HTERT RPE-1 (cell line): ENCODE measurements around the gene LDLRAD4.
"Not testable (repeated sequence)": the region's sequence is repeated elsewhere in the genome, so short reads cannot be mapped to it uniquely, and the experiment has no call there.

ENCODE experiments used
- in situ Hi-C: fragments of 300-500 bp; cut with MboI; formaldehyde crosslinking; loops from 4 replicates; pipeline ENCODE4 v1.14.3; 2020; ENCODE audit warnings: low sequenced_read_pairs

Gene LDLRAD4

DNA sequence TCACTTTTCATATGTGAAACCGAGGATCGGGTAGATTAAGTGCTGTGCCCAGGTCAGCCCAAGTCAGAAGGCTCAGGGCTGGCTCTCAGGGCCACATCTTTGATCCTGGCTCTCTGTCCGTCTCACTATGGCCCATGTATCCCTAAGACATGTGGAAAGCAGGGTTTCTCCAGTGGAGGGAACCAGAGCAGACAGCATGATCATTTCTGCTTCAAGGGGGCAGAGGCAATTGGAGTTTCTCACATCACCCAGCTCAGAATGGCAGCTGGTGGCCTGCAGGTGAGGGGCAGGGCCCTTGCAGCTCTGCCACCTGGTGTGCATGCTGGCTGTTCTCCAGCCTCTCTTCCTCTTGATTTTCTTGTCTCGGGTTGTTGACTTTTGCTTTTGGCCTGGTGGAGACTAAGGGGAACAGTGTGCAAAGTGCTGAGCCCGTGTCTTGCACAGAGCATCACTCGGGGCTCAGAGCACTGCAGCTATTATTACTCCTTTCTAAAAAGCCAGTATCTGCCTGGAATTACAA lies 27.0 kb downstream of the LDLRAD4 start:
- in situ Hi-C loops, result no loop called here

DNA sequence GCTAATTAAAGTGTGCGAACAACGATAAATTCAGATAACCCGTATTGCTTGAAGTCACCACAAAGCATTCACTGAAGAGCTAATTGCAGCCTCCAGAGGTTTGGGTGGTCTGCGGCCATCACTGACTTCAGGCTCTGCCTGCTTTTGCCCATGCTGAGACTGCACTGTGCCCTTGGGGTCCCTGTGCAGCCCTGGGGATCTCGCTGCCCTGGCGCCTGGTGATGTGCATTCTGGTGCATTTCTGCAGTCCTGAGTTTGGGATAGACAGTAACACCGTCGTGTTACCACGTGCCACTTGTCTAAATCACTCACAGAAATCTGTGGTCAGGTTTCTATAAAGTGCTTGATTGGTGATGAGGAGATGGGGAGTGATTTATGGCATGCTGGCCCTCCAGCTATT lies 27.6 kb downstream of the LDLRAD4 start:
- in situ Hi-C loops, result no loop called here

DNA sequence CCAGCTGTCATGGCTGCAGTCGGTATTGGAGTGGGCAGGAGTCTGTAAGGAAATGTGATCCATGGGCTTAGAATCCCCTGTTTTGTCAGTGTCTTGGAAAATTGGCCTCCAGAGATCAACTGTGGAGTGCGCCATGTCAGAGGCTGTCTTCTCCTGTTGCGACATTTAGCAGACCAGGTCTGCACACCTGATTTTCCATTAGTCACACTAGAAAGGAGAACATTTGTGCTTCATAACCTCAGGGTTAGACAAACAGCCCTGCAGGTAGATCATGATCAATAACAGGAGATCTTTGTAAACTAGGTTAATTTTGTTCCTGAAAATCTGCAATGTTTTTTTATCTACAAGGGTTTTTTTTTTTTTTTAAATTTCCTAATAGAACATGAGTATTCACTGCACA lies 28.0 kb downstream of the LDLRAD4 start:
- in situ Hi-C loops, result no loop called here

- in situ Hi-C loops, result no loop called here
These were observed 28.9 kb downstream of the LDLRAD4 start for GRCh38 chr18:13247506-13247905.

DNA sequence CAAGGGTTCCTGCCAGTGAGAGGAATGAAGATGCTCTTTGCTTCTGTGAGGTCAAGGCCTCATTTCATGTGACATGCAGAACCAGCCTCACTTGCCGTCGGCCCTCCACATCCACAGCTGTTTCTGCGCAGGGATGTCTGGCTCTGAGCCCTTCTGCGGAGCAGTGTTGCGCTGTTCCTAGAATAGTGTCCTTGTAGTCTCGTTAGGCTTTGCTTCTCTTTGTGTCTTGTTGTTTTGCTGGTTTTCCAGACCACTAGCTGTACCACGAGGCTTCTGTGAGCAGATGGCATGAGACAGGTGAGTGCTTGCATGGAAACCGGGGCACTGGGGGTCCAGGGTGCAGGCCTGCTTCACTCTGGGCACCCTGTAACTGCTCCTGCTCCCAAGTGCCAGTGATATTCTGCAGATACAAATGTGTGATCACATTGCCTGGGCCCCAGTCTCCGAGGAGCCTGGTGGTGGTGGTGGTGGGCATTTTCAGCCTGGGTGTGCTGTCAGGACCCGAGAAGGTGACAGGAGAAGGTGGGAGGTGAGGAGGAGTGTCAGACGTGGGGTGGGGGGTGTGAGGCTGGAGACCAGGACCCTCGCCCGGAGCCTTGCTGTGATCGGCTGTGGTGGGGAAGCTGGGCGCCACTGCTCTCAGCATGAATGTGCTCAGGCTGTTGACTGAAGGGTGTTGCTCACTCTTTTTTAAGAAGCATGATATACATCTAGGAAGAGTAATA lies 34.3 kb downstream of the LDLRAD4 start:
- in situ Hi-C loops, result no loop called here

- in situ Hi-C loops, result no loop called here
These were observed 35.5 kb downstream of the LDLRAD4 start for GRCh38 chr18:13253786-13254688.

DNA sequence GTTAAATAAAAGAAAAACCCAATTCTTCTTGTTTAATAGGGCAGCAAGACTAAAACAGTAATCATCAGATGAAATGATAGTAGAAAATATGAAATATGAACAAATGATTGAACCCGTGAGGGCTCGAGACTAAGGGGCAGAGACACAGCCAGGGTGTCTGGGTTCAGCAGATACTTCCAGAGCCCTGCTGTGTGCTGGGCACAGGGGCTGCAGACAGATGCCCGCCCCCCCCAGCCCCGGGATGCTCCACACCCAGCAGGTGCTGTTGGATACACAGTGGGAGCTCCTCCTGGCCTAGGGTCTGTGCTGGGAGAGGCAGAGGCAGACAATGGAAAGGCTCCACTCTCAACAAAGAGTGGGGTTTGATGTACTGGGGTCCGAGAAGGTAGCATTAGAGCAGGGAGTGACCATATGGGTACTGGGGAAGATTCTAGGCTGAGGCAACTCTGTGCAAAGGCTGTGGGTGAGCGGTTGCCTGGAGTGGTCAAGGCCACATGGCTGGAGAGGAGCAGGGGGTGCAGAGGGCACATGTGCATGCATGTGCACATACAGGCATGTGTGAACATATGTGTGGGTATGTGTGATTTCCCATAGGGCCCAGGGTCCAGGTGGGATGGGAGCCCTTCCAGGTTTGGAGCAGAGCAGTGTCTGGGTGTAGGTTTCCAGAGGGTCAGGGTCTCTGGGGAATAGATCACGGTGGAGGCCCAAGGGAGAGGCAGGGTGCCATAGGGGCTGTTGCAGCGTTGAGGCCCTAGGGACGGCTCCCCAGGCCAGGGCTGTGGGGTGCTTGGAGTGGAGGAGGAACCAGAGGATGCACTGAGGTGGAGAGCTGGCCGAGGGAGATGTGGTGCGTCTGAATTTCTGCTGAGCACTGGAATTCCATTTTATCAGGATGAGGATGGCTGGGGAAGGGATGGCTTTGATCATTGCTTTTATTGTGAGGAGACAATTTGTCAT lies 36.7 kb downstream of the LDLRAD4 start:
- in situ Hi-C loops, result no loop called here

GRCh38 chr18:13256444-13257305 lies 38.1 kb downstream of the LDLRAD4 start:
- in situ Hi-C loops, result no loop called here

DNA sequence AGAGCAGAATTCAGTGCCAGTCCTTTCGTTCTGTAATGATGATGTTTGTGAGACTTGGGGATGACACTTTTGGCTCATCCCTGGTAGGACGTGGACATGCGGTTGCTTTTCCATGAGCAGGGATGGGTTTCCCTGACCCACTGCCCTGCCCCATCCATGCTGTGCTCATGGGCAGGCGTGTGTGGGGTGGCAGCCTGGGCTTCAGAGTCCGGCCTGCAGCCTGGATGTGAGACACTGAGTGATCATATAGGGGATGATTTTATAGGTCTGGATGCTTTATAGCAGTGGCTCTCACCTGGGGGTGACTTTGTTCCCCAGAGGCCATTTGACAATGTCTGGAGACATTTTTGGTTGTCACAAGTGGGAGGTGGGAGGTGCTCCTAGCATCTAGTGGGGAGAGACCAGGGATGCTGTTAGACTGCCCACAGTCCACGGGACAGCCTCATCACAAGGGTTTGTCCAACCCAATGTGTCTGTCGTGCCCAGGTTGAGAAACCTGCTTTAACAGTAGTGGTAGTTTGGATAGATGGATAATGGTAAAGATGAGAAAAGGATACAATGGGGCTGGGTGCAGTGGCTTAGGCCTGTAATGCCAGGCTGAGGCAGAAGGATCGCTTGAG lies 38.9 kb downstream of the LDLRAD4 start:
- in situ Hi-C loops, result no loop called here

- in situ Hi-C loops, result no loop called here
These were observed 40.4 kb downstream of the LDLRAD4 start for GRCh38 chr18:13258921-13259320.

GRCh38 chr18:13259701-13260100 lies 41.1 kb downstream of the LDLRAD4 start:
- in situ Hi-C loops, result no loop called here

DNA sequence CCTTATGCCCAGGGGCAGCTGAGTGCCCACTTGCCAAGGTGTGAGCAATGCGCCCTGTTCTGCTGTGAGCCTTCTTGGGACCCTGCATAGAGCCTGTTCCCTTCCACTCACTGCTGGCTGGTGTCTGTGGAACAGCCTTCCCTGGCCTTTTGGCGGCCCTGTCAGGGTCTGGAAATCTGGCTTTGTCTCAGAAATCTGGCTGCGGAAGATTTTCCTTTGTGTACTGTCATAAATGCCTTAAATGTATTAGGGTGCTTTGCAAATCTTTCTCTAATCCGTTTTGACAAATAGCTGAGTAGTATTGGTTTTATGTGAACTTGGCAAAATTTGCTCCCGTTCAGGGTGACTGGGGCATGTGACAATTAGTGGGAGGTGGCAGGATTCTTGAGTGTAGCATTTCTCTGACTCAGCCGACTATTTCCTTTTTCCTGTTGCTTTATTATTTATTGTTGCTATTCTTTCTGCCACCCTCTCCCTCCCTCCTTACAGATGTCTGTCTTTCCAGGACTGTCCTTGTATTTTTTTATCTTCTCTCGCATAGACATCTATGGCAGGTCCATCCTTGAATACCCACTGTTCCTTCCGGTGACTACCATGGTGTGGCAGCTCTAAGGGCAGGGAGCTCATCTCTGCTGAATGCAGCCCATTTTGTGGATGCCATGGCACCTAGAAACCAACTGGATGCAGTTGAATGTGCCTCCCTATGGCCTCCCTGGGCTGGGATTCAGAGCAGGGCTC lies 41.8 kb downstream of the LDLRAD4 start:
- in situ Hi-C loops, result no loop called here

DNA sequence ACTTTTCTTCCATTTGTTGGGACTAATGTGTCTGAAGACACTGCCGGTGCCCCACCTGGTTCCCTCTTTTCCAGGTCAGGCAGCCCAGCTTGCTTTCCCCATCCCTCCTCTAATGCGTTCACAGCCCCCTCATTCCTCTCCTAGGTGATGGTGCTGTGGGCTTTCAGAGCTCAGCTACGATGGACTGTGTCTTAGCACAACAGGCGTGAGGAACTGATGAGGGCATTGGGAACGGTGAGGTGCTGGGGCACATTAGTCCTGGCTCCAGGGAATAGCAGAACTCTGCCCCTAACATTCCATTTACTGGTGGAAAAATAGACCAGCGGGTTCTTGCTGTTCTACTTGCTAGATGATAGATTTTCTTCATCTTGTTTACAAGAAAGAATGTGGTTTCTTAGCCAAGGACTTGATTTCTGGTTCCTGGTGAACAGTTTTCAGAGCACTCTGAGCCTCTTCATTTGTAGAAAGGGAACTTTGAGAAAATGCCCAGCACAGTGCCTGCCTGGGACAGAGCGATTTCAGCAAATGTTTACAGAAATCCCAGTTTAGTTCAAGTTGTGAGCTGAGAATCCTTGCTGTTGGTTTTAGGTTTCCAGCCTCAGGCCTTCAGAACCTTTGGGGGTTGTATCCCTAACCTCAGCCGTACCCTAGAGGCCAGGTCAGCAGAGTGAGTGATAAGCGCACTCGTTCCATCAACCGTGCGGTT lies 42.5 kb downstream of the LDLRAD4 start:
- in situ Hi-C loops, result no loop called here

- in situ Hi-C loops, result no loop called here
These were observed 43.2 kb downstream of the LDLRAD4 start for GRCh38 chr18:13261661-13262357.

GRCh38 chr18:13262358-13262680 lies 43.8 kb downstream of the LDLRAD4 start:
- in situ Hi-C loops, result not testable (repeated sequence)

GRCh38 chr18:13262839-13263691 lies 44.5 kb downstream of the LDLRAD4 start:
- in situ Hi-C loops, result no loop called here
